Stimulated activated CD8-positive, alpha-beta memory T cell treated with anti-CD3 and anti-CD28 coated beads, Interleukin-15, amount 100 ng/mL, for 48 hours (primary cell): ENCODE results near the gene LINC01488.

Source experiments
- DNase-seq, 2 donors: peaks; one replicate each; pipeline ENCODE4 v3.0.0-alpha.2; 2020; ENCODE audit warnings: low read depth in 2 of 2

Gene LINC01488

DNA sequence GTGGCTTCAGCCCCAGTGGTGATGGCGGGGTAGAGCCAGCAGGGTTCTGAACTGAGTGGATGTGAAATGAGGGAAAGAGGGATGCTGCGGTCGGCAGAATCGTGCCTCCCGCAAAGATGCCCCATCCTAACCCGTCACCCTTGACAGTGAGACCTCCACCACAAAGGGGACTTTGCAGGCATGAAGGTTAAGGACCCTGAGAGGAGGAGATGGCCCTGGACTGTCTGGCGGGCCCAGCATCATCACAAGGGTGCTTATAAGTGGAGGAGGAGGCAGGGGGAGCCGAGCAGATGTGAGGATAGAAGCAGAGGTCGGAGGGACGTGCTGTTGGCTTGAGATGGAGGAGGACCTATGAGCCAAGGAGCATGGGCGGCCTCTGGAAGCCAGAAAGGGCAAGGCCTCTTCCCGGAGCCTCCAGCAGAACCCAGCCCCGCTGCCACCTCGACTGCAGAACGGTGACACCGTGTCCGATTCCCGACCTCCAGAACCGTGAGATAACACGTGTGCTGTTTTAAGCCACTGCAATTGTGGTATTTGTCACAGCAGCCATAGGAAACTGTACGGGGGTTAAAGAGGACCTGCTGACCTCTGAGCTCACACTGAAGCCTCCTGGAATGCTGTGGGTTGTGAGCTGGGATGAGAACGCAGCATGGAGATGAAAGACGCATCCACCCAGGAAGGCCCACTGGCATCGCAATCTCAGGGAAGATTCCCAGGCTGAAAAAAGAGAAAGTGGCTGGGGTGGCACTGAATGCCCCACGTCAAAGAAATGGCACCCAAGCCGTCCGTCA, 10.9 kb downstream of the LINC01488 start:
- no peak for DNase-seq

DNA sequence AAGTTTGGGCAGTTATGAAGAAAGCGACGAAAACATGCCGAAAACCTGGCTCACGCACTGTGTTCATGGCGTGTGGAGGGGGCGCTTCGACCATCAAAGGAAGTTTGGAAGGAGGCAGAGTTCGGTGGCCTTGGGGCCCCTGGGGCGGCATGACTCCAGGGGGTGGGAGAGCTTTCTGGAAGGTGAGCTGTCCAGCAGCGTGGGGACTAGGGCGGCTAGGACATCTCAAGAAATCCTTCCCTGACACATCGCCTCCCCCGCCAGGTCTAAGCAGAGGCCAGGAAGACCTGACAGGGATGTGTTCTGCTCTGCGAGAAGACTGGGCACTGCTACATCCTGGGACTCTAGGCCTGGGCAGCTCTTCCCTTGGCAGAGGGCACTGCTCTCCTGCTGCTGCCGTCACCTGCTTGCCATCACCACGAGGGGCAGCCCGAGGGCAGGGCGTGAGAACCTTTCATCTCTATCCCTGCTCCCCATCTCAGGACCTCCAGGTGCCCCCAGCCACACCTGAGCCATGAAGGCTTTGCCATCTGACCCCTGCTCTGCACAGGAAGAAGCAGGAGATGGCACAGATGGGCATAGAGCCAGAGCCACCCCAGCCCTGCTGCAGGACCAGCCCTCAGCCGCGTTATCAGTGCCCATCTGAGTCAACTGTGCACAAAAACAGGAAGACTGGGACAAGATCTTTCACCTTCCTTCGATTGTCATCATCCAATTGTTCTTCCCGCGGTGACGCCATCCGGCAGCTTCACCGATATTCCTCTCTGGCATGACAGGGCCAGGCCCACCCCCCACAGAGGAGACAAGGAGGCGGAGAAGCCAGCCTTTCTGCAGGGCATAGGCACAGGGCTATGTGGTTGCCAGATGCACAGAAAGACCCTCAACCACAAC, 12.7 kb downstream of the LINC01488 start:
- no peak for DNase-seq

DNA sequence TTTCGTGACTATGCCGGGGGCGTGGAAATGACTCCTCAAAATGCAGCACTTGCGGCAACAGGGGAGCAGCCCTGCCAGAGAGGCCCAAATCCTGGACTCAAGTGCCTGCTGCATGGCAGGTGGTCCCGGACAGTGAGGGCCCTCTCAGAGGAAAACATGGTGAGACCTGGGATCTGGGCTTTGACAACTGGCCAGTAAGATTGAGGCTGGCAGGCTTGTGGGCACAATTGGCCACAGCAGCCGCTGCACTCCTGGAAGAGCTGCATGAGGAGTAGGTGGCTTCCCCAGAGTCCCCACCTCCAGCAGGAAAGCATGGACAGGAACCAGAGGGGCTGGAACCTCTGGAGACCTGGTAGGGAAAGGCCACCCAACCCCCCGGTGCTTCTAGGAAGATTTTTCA, 13.4 kb downstream of the LINC01488 start:
- no peak for DNase-seq

DNA sequence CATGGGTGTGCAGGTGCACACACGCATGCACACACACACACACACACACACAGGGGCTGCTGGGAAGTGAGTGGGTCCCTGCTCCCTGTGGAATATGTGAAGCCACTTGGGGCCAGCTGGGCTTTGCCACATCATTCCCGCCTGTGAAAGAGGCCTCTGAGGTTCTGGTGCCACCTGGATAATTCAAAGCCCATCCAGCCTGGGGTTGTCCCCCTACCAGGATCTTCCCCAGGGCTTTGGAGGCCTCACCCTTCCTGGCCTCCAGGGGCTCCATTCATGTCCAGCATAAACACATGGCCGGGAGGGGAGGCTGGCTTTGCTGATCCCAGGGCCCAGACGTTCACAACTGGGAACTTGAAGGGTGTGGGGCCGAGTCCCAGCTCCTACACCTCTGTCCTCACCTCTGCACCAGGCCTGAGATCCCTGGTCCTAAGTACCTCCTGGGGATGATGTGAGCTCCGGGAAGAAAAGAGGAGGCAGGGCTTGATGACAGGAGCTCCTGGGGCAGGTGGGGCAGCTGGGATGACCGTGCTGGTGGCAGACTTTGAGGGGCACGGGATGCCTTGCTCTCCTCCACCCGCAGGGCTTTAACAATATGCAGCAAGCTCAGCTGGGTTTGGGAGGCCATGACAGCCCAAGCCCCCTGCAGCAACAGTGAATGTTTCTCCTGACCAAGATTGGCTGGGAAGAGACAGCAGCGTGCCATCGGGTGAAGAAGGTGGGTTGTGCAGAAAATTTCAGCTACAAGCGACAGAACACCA, 14.2 kb downstream of the LINC01488 start:
- no peak for DNase-seq

DNA sequence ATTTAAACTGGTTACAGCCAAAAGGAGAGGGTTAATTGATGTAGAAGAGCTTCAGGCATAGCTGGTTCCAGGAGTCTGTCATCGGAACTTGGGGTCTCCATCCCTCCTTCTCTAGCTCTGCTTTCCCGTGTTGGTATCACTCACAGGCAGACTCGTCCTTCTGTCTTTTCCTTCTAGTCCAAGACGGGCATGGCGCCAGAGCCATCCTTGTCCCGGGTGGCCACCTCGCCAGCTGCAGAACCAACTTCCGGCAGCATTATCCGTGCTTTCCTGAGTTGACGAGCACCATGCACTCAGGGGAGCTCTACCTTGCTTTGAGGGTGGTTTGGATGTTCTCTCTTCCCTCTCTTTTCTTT, 14.7 kb downstream of the LINC01488 start:
- no peak for DNase-seq

DNA sequence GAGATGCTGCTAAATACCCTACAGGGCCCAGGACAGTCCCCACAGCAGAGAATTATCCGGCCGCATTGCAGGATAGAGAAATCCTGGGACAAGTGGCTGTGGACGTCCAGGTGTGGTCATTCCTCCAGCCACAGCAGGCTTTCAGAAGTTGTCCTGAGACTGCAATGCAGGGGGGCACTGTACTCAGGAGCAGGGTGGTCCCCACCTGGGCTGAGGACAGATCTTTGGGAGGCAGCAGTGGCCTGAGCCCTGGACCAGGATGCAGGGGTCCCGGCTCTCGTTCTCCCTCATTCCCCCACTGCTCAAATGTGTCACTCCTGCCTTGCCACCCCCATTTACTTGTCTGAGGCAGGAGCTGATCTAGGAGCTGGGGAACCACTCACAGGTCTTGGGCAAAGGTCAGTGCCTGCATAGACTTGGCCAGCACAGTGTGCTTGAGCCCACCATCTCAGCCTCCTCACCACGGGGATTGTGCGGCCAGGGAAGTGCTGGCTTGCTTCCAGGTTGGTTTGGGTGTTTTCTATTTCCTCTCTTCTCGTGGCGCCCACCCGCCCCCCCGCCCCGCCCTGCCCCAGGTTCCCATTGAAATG, 15.3 kb downstream of the LINC01488 start:
- no peak for DNase-seq

DNA sequence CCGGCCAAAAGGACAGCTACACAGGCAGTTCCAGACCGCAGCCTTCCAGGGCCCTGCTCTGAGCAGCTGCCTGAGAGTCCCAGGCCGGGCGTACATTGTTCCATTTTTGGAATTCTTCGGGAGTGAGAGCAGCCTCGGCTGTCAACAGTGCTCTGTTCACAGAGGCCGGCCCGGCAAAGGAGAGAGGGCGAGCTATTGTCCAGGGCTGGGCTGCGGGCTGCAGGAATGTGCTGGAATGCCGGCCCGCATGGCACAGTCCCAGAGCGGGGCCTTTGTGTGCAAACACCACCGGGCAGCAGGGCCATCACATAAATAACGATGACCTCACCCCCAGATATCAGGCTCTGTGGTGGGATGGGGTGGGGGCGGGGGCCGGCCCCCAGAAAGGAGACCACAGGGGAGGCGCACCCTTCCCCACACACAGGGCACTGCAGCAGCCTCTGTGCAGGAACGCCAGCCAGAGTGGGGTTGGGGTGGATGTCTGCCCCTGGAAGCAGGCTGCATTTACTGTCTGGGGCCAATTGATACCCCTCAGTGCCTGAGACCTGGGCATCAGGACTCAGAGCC, 15.8 kb downstream of the LINC01488 start:
- no peak for DNase-seq

DNA sequence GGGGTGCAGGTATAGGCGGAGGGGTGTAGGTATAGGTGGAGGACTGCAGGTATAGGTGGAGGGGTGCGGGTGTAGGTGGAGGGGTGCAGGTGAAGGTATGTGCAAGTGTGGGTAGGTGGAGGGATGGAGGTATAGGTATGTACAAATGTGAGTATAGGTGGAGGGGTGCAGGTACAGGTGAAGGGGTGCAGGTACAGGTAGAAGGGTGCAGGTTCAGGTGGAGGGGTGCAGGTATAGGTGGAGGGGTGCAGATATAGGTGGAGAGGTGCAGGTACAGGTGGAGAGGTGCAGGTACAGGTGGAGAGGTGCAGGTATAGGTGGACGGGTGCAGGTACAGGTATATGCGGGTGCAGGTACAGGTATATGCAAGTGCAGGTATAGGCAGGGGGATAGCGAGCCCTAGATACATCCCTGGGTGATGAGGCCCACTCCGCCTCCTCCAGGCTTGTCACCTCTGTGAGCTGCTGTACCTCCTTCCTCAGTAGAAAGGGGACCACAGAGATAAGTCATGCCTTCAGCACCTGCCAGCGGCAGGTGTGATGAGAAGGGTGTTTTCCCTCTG, 17.2 kb downstream of the LINC01488 start:
- no peak for DNase-seq

DNA sequence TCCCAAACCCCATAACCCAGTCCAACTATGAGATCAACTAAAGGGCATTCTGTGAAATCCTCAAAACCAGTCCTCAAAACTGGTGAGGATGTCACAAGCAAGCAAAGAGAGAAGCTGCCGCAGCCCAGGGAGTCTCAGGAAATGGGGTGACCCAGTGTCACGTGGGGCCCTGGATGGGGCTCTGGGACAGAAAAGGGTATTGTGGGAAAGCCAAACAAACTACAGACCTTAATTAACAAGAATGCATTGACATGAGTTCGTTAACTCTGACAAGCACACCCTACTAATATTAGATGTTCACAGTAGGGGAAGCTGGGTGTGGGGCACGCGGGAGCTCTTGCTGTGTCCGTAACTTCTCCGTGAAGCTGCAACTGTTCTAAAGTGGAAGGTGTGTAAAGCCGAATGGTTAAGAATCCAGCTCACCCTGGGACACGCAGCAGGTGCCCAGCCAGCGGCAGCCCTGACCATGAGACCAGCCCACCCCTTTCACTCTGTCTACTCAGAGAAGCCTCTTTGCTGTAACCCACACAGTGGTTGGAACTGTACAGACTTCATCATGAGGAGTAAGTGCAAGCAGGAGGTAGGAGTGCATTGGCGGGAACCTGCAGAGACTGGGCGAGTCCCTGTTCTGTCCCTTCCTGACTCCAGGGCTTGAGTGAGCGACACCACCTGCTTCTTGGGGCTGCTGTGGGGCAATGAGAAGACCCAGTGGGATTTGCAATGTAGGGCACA, 17.9 kb downstream of the LINC01488 start:
- DNase-seq = no peak

DNA sequence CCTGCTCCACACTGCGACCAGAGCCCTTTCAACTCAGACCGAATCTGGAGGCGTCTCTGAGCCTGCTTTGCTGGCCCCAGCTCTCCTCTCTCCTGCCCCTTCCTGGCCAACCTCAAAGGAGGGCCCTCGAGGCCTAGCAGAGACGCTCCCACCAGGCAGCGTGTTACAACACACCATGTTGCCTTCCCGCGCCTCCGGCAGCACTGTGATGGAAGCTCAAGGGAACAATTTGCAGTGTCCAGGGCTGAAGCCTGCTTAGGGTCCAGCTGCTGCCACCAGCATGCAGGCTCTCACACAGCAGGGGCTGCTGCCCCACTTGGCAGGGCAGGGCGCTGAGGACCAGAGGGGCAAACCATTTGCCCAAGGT, 18.4 kb downstream of the LINC01488 start:
- no peak for DNase-seq

DNA sequence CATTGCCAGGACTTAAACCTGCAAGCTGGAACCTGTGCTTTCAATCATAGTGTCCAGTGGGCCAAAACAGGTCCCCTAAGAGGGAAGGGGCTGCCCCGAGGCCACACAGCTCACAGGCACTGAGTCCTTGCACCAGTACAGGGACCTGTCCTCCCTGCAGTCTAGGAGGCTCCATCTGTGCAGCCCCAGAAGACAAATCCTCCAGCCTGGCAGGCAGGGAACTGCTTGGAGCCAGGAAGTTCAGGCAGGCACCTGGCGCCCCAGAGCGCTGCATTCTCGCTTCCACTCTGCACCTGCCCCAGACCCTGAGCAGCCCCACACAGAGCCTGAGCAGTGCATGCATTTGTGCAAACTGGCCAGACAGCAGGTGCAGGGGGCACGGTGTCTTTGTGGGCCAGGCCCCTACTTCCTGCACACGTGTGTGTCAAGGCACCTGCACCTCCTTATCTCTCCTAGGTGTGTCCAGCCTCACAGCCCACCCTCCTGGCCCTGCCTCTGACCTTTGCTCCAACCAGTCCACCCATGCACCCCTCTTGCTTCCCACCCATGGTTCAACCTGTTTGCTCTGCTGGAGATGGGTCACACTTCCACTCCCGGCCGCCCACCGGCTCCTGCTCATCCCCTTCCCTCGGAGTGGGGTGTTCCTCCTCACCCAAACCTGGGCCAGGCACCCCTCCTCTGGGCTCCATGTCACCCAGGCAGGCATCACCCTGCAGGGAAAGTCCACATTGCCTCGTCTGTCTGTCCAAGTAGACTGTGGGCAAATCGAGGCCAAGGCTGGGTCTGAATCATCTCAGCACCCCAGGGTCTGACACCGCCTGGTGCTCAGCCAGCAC, 19.0 kb downstream of the LINC01488 start:
- DNase-seq = no peak

DNA sequence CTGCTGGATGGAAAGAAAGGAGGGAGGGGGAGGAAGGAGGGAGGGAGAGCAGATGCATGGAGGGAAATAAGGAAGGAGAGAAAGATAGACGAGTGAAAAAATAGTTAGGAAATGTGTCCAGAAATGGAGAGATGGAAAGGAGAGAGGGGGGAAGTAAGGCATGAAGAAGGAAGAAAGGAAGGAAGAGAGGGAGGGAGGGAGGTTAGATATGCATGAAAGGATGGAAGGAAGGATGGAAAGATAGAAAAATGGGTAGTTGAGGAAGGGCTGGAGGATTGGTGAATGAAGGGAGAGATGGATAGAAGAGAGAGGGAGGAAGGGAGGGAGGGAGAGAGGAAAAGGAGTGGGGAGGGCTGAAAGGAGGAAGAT, 19.6 kb downstream of the LINC01488 start:
- DNase-seq = no peak

DNA sequence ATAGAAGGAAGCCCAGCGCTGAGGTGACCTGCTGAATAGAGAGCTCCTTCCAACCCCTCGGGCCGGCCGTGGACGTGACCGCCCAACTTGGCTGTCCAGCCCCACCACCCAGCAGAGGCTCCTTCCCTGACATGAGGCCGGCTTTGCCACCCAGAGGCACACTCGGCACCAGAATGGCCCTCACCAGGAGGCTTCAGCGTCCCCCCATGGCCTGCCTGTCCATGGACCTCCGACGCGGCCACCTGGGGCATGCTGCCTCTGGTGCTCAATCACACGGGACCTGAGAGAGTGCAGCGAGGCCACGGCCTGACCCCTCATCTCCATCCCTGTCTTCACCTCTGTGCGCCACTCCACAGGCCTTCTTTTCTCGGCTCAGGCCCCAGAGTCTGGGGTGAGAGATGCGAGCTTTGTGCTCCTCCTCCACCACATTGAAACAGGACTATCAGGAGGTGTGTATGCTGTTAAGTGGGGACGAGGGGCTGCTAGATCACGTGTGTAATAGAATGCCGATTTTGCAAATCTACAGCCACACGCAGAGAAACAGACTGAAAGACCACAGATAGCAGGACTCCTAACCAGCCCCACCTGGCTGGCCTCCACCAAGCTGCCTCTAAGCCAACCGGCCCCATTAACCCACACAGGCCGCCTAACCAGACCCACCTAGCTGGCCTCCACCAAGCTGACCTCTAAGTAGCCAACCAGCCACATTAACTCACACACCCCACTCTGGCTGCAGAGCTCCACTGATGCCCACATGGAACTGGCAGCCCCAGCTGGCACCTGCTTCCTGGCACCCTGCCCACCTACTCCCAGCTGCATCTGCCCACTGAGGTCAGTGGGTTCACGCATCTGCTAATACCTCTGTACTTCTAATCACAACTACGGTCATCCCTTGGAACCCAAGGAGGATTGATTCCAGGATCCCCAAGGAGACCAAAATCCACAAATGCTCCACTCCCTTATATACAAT, 20.7 kb downstream of the LINC01488 start:
- no peak for DNase-seq

DNA sequence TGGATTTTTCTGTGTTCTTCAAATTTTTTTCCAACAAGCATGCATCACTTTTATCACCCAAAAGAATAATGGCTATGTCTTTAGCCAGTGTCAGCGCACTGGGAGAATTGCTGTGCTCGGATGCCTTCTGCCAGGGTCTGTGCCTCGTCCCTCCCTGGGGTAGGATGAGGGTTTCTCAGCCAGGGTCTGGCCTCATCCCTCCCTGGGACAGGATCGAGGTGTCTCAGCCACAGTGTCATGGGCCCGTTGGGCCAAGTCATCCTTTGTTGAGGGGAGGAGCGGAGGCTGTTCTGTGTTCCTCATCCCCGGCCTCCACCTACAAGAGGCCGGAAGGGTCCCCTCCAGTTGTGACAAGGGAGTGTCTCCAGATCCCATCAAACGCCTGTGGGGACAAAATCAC, 22.7 kb downstream of the LINC01488 start:
- no peak for DNase-seq

DNA sequence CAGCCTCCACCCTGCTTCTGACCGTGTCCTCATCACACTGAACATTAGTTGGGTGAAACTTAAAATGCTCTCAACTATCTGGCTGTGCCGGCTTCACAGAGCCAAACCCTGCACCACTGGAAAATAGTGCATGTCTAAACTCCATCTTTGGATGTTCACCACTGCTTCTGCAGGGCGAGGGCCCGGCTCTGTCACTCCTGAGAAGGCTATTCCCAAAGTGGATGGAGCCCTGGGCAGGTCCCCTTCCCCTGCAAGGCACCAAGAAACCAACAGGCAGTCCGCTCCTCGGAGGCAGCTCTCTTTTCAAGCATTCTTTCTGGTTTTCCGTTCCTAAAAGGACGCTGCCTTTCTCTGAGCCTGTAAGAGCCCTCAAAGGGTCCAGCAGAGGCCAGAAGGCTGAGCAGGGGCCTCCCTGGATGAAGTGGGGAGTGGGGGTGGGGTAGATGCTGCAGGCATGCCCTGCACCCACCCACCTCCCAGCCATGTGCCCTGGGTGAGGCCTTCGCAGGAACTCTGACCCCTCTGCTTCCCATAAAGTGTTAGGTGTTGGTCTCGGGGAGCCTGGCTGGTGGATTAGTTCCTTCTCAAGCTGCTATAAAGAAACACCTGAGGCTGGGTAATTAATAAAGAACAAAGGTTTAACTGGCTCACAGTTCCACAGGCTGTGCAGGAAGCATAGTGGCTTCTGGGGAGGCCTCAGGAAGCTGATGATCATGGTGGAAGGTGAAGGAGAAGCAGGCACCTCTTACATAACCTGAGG, 23.3 kb downstream of the LINC01488 start:
- no peak for DNase-seq

DNA sequence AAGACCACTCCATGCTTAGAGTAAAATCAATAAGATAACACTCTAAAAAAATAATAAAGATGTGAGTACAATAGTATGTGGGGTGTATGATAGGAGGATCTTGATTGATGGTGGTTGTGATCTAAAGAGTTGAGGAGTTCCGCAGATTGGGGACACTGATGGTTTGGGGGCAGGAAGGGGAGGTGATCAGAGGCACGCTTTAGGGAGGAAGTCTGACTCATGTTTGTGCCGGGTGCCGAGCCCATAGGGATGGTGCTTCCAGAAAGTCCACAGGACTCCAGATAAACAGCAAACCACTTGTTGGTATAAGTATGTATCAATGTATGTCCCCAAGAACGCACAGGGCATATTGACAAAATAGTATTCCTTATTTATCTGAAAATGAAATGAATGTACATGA, 27.5 kb downstream of the LINC01488 start:
- DNase-seq = no peak

DNA sequence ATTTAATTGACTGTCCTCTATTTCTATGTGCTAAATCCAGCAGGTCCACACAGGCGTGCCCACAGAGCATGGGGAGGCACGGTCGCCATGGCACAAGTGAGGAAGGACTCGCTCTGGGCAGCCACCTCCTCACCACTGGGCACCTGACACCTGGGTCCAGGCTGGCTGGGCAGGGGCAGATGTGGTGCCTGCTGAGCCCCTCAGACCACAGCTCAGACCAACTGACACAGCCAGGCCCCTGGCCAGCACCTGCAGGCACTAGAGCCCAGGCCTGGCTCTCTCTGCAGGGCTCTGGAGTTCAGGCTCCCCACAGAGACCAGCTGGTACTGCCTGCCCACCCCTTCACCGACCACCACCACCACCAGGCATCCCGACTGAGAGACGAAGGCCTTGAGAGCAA, 27.9 kb downstream of the LINC01488 start:
- no peak for DNase-seq

DNA sequence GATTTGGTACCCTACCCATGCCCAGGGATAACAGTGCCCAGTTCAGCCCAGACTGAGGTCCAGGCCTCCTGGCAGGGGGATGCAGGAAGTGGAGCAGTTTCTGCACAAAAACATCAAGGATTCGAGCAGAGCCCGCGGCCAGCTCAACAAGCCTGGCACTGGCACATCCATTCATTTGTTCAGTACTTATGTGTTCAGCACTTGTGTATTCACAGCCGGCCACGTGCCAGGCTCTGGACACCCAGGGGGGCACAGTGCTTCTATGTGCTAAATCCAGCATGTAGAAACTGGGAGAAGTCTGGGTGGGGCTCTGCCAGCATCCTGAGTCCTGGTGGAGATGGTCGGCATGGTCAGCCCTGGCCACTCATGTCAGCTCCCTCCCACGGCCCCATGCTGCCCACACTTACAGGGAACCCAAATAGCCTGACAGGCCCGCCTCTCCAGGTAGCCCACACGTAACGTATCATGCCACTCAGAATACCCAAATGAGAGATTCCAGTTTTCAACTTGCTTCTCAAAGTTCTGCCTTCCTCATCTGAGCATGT, 28.5 kb downstream of the LINC01488 start:
- no peak for DNase-seq
